IMR-90 (cell line): ENCODE data around the gene MYL12B.

ENCODE experiments used
- CTCF ChIP-seq: conservative IDR thresholded peaks from 2 replicates; pipeline ENCODE4 v1.5.1; 2012; ENCODE audit warnings: mild to moderate bottlenecking, low read depth, low read length, improper control_type of control experiment
- MXI1 ChIP-seq: IDR thresholded peaks from 2 replicates; pipeline ENCODE4 v1.6.1; 2012; ENCODE audit warnings: low read depth, mild to moderate bottlenecking, low read length, moderate library complexity, borderline replicate concordance
- SMC3 ChIP-seq: fragments of 150-350 bp; IDR thresholded peaks from 2 replicates; pipeline ENCODE4 v1.6.1; 2016; ENCODE audit warnings: low read depth, mild to moderate bottlenecking, antibody characterized with exemption, low read length, moderate library complexity

DNA sequence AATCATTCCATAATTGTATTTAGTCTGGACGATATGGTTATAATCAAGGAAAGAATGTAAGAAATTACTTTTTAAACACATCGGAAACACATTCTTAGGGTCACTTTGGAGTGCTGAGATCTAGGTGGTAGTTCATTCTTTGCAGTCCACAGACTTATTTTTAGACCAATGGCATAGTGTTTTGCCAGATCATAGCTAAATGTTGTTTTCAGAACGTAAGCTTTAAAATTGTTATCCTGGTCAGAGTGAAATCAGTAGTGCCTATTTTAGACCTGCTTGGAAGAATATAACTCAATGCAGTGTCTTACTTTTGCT, 10.0 kb upstream of the MYL12B start:
- no peak for TF ChIP-seq CTCF
- no peak for TF ChIP-seq MXI1
- no peak for TF ChIP-seq SMC3
